ENCODE results near the gene COL5A3. TPM values are rescaled to one million over a fixed set of nuclear protein-coding genes. Genes with fewer than 3 reads are reported as not detected.

Gene COL5A3
- total RNA-seq, 1 donor from 2014 or later, result 68.7 TPM

- no peak for DNase-seq (ENCODE audit: extremely low spot score, unreplicated experiment)
- no peaks in the 10 kb centered on the region for H3K36me3 Mint-ChIP-seq (ENCODE audit: unreplicated experiment)
- no peak overlapping the region for H3K27ac Mint-ChIP-seq (ENCODE audit: unreplicated experiment)
- H3K27me3 Mint-ChIP-seq (ENCODE audit: unreplicated experiment), result peaks cover 61% of the 10 kb centered on the region
- H3K9me3 Mint-ChIP-seq (ENCODE audit: unreplicated experiment), result no peaks in the 10 kb centered on the region
- H3K4me3 Mint-ChIP-seq (ENCODE audit: unreplicated experiment), result no peak overlapping the region
- no peak for TF ChIP-seq CTCF (IDR thresholded peaks at IDR 0.05)
- no peaks in the 10 kb centered on the region for H3K4me1 Mint-ChIP-seq (ENCODE audit: unreplicated experiment)
Measured at GRCh38 chr19:10043286-10043927, 33.1 kb upstream of the COL5A3 start.

DNA sequence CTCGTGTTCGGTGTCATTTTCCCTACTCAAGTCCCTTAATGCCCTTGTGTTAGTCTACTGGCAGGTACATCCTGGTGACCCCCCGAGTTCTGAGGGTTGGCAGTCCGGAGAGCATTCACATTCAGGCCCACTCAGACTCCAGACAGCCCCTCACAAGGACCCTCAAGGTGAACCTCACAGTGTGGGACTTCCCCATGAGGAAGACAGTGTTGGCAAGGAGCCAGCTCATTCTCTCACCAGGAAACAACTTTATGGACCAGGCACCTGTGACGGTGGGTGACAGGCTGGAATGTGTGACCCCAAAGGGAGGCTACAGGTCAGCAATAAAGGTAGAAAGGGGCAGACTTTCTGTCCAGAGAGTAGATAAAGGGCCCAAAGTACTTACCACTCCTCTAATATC is 27.5 kb upstream of the COL5A3 start:
- Mint-ChIP-seq H3K36me3 (ENCODE audit: unreplicated experiment) (no peaks in the 10 kb centered on the region), H3K27ac (ENCODE audit: unreplicated experiment) (no peak overlapping the region), H3K27me3 (ENCODE audit: unreplicated experiment) (peaks cover 65% of the 10 kb centered on the region), H3K4me3 (ENCODE audit: unreplicated experiment) (no peak overlapping the region), H3K4me1 (ENCODE audit: unreplicated experiment) (no peaks in the 10 kb centered on the region), H3K9me3 (ENCODE audit: unreplicated experiment) (no peaks in the 10 kb centered on the region)
- TF ChIP-seq CTCF (IDR thresholded peaks at IDR 0.05), result no peak
- DNase-seq (ENCODE audit: extremely low spot score, unreplicated experiment), result no peak

- Mint-ChIP-seq H3K4me1 (ENCODE audit: unreplicated experiment) (no peaks in the 10 kb centered on the region), H3K36me3 (ENCODE audit: unreplicated experiment) (no peaks in the 10 kb centered on the region), H3K9me3 (ENCODE audit: unreplicated experiment) (no peaks in the 10 kb centered on the region)
Measured at GRCh38 chr19:10037367-10037766, 27.1 kb upstream of the COL5A3 start.

GRCh38 chr19:10036601-10037071 is 26.3 kb upstream of the COL5A3 start:
- peaks cover 62% of the 10 kb centered on the region for H3K27me3 Mint-ChIP-seq (ENCODE audit: unreplicated experiment)
- H3K9me3 Mint-ChIP-seq (ENCODE audit: unreplicated experiment), result no peaks in the 10 kb centered on the region

More at GRCh38 chr19:10037367-10037766, 27.1 kb upstream of the COL5A3 start:
- DNase-seq (ENCODE audit: extremely low spot score, unreplicated experiment), result no peak
- TF ChIP-seq CTCF (IDR thresholded peaks at IDR 0.05), result no peak
- peaks cover 64% of the 10 kb centered on the region for H3K27me3 Mint-ChIP-seq (ENCODE audit: unreplicated experiment)
- no peak overlapping the region for H3K4me3 Mint-ChIP-seq (ENCODE audit: unreplicated experiment)
- no peak overlapping the region for H3K27ac Mint-ChIP-seq (ENCODE audit: unreplicated experiment)

More at GRCh38 chr19:10036601-10037071, 26.3 kb upstream of the COL5A3 start:
- Mint-ChIP-seq H3K4me3 (ENCODE audit: unreplicated experiment) (no peak overlapping the region), H3K27ac (ENCODE audit: unreplicated experiment) (no peak overlapping the region), H3K36me3 (ENCODE audit: unreplicated experiment) (no peaks in the 10 kb centered on the region), H3K4me1 (ENCODE audit: unreplicated experiment) (no peaks in the 10 kb centered on the region)
- DNase-seq (ENCODE audit: extremely low spot score, unreplicated experiment), result no peak
- no peak for TF ChIP-seq CTCF (IDR thresholded peaks at IDR 0.05)
